Stimulated activated CD4-positive, alpha-beta T cell treated with anti-CD3 and anti-CD28 coated beads, Interleukin-2, amount 100 ng/mL, for 4 hours (primary cell): ENCODE data around the gene GRIN2A.

Experiments
- DNase-seq: peaks from one replicate; pipeline ENCODE4 v3.0.0-alpha.2; 2020; ENCODE audit warnings: low read depth

The GRIN2A gene

GRCh38 chr16:9966569-9967157, 215.6 kb downstream of the GRIN2A start:
- no peak for DNase-seq

- DNase-seq = no peak
Measured at GRCh38 chr16:9965079-9965478, 217.1 kb downstream of the GRIN2A start.

- DNase-seq = no peak
Measured at GRCh38 chr16:9964426-9964825, 217.8 kb downstream of the GRIN2A start.

GRCh38 chr16:9957433-9957832, 224.8 kb downstream of the GRIN2A start:
- no peak for DNase-seq

GRCh38 chr16:9957002-9957401, 225.2 kb downstream of the GRIN2A start:
- no peak for DNase-seq

- no peak for DNase-seq
Measured at GRCh38 chr16:9955677-9956076, 226.6 kb downstream of the GRIN2A start.

- DNase-seq = no peak
Measured at GRCh38 chr16:9953908-9954570, 228.2 kb downstream of the GRIN2A start.

GRCh38 chr16:9950658-9951057, 231.6 kb downstream of the GRIN2A start:
- DNase-seq = no peak

- DNase-seq = no peak
Measured at GRCh38 chr16:9949396-9949795, 232.8 kb downstream of the GRIN2A start.

- DNase-seq = no peak
Measured at GRCh38 chr16:9948933-9949332, 233.3 kb downstream of the GRIN2A start.

- no peak for DNase-seq
Measured at GRCh38 chr16:9946022-9946720, 236.1 kb downstream of the GRIN2A start.

- DNase-seq = no peak
Measured at GRCh38 chr16:9943121-9943520, 239.1 kb downstream of the GRIN2A start.

GRCh38 chr16:9941245-9941644, 241.0 kb downstream of the GRIN2A start:
- DNase-seq = no peak

- DNase-seq = no peak
Measured at GRCh38 chr16:9934723-9935508, 247.3 kb downstream of the GRIN2A start.

- DNase-seq = no peak
Measured at GRCh38 chr16:9932919-9933653, 249.1 kb downstream of the GRIN2A start.

- no peak for DNase-seq
Measured at GRCh38 chr16:9932000-9932399, 250.2 kb downstream of the GRIN2A start.

GRCh38 chr16:9929836-9930235, 252.4 kb downstream of the GRIN2A start:
- DNase-seq = no peak

- no peak for DNase-seq
Measured at GRCh38 chr16:9929313-9929712, 252.9 kb downstream of the GRIN2A start.

GRCh38 chr16:9922441-9922840, 259.8 kb downstream of the GRIN2A start:
- DNase-seq = no peak

- DNase-seq = no peak
Measured at GRCh38 chr16:9921997-9922396, 260.2 kb downstream of the GRIN2A start.

GRCh38 chr16:9919460-9919859, 262.8 kb downstream of the GRIN2A start:
- no peak for DNase-seq

- DNase-seq = no peak
Measured at GRCh38 chr16:9917691-9918090, 264.5 kb downstream of the GRIN2A start.
